HG02678 (cell line): ENCODE data around the gene ADCY5.

ENCODE experiments used
- ATAC-seq: cut with Tn5 transposase; IDR thresholded peaks from one replicate; pipeline ENCODE4 v1.9.1; 2021; ENCODE audit warnings: mild to moderate bottlenecking, moderate library complexity; ENCODE audit not compliant: unreplicated experiment

ADCY5 gene

DNA sequence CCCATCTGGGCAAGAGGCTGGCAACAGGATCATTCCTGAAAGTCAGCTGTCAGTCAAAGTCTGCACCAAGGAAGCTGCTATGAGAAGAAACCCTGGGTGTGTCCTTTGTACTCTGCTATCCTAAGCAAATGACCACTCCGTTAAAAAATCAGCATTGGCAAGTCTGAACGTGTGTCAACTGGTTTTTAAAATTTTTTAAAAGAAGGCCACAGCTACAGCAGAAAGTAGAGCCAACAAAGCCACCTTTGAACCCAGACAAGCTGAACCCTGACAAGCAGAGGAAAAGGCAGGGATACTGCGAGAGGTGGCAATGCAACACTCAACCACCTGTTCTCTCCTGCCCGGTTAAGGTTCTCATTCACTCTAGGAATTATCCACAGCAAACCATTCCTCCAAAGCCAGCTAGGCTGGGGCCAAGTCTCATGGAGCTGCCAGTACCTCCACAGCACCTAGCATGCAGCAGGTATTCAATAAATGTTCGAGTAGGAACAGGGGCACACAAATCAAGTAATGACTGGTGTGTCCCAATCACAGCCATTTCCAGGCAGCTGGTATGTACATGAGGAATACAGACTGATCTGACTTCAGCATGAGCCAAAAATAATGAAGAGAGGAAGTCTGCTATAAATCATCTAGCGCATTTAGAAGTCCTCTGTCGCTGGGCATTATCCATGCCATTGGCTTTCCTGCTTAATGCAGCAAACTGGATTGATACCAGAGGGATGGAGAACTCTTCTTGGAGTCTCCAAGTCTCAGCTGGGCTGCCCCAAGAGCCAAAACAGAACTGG, 76.0 kb downstream of the ADCY5 start:
- no peak for ATAC-seq

DNA sequence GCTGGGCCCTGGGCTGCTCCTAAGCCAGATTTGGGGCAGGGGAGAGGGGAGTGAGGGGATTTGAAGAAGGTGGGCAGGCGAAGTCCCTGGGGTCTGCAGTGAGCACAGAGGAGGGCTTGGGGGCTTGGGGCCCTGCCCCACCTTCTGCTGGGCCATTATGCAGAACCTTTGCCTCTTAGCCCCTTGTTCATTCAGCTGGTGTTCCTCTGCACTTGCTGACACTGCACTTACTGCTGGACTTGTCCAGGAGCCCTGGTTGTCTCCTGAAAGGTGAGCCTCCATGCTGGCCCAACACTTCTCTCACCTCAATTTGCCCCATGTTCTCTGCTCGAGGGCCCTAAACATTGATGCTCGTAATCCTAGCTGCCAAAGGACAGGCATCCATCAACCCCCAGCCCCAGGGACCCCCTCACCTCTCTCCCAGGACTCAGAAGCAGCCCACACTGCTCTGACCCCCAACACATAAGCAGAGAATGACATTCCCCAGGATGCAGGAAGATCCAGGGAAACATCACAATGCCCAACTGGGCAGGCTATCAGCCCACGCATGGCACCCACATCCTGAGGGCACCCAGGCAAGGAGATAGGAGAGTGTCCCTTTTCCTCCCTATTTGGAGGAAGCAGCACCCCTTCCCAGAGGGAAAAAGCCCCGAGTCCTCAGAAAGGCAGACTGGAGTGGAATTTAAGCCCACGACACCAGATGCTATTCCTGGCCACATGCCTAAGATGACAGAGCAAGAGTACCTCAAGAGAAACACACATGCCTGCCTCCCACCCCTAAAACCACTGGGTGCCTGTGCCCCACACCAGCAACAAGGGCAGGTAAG, 76.8 kb downstream of the ADCY5 start:
- ATAC-seq: no peak

DNA sequence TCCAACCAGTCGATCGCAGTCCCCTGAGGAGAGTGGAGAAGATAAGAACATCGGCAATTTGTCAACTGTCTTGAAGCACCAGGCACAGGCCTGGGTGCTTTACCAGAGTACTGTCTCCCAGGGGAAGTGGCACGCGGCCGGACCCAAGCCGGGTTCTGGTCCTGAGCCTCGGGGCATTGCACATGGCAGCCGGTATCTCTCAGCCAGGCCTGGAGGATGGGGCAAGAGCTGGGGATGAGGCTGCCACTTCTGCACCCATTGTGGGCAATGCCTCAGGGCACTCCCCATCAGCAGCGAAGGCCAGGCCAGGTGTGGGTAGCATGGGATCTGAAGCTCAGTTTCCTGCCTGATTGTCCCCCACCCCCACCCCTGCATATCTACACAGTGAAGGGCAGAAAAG, 77.5 kb downstream of the ADCY5 start:
- ATAC-seq: no peak

DNA sequence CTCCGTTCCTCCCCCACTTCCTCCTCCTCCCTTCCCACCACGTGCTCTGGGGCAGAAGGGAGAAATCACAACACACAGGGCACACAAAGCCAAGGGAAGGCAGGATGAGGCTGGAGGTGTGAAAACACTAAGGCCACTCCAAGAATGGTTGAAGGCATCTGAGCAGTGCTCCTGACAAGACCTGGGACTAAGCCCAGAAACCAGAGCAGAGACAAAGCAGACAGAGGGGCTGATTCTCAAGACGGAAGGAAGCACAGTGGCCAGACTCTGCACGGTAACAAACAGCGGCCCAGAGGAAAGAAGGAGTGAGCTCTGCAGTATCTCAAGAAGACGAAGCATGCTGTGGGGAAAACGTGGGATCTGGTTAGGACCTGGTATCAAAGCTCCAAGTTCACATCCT, 78.1 kb downstream of the ADCY5 start:
- ATAC-seq: no peak

DNA sequence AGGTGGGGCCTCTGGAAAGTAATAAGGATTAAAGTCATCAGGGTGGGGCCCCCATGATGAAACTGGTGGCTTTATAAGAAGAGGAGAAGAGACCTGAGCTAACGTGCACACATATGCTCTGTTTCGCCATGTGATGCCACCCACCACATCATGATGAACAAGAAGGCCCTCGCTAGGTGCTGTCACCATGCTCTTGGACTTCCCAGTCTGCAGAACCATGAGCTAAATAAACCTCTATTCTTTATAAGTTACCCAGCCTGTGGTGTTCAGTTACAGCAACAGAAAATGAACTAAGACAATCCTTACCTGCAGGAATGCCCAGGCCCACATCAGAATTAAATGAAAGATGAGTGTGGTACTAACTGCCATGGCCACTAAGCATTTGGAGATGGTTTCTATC, 79.8 kb downstream of the ADCY5 start:
- no peak for ATAC-seq

DNA sequence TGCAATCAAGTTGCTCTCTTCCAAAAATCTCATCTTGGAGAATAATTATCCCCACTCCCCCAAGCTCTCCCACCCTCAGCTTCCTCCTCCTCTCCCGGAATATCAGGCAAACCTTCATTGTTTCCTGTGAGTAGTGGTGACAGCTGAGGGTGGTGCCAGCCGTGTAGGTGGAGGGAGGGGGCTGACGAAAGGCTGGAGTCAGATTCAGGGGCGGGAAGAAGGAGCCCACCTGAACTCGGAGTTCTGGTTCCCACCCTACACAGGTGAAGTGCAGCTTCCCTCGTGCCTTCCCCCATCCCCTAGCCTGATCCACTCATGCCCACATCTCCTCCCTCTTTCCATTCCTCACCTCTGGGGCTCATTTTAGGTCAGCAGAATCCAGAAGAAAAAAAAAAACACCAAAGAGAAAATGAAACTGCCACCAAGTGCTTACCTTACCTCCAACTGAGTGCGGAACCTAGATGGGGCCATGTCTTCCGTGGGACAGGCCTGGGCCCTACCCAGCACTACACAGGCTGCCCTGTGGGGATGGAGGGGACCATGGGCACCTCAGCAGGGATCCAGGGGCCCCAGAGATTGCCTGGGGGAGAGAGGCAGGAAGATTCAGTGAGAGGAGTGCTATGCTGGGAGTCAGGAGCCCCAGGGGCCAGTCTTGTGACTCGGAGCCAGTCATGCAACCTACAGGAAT, 81.3 kb downstream of the ADCY5 start:
- no peak for ATAC-seq

DNA sequence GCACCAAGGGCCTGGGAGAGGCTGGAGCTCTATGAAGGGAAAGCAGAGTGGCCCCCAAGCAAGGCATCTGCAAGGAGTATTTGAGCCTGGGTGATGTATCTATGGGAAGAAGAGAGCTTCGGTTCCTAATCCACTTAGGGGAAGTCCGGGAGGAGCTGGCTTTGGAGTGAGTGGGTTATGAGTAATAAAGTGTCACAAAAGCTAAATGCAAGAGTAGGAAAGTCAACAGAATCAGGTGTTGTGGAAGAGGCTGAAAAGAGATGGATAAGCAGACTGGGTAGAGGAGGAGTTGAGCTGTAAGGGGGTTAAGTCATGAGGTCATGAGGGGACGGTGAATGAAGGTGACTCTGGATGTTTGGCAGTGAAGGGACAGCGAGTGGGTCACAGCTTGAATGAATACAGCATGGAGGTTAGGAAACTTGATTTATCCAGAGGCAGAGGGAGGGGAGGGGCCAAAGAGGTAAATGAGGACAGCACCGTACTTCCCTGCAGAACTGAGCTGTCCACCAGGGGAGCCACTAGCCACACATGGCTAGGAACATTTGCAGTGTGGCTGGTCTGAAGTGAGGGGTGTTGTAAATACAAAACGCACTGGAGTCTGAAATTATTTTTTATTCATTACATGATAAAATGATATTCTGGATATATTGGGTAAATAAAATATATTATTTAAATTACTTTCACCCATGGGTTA, 83.3 kb downstream of the ADCY5 start:
- no peak for ATAC-seq

DNA sequence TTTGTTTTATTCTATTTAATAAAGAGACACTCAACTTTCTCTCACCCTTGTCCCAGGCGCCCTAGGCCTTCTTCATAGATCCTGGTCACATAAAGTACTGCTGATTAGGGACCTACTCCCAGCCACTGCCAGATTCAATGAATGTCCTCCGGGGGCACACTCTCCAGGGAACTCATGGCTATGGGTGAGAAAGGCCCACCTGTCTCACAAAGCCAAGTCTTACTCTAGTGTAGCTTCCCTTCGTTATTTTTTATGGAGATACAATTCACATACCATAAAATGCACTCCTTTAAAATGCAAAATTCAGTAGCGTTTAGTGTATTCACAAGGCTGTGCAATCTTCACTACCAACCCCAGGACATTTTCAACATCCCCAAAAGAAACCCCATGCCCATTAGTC, 87.8 kb downstream of the ADCY5 start:
- no peak for ATAC-seq

DNA sequence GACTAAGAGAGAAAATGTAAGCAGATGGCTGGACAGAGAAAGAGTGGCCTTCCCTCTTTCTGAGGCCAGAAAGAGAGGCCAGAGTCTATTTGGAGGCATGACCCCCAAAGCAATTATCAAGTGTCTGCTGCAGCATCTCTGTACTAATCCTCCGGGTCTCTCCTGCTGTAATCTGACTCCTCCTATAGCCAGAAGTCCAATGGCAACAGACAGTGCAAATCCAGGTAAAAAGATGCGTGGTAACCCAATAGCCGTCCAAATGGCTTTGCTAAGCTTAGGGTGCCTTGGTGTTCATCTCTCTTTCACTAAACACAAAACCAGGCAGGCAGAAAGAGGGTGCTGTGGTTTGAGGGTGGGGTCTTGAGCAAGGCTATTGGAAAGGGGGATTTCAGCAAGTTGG, 91.6 kb downstream of the ADCY5 start:
- no peak for ATAC-seq

DNA sequence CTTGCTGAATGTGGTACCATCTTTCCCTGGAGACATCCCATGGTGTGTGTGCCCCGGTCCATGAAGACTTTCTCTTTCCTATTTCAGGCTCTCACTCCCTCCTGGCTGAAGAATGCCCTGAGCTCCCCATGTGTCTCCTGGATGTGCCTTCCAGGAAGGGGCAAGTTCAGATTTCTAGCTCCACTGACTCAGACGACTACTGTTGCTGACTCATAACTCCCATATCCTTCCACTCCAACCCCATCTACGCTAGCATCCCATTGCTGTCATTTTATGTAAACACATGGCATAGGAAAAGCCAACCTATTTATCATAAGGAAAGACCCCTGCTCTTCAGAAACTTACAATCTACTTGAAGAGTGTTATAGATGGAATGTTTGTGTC, 95.0 kb downstream of the ADCY5 start:
- no peak for ATAC-seq

DNA sequence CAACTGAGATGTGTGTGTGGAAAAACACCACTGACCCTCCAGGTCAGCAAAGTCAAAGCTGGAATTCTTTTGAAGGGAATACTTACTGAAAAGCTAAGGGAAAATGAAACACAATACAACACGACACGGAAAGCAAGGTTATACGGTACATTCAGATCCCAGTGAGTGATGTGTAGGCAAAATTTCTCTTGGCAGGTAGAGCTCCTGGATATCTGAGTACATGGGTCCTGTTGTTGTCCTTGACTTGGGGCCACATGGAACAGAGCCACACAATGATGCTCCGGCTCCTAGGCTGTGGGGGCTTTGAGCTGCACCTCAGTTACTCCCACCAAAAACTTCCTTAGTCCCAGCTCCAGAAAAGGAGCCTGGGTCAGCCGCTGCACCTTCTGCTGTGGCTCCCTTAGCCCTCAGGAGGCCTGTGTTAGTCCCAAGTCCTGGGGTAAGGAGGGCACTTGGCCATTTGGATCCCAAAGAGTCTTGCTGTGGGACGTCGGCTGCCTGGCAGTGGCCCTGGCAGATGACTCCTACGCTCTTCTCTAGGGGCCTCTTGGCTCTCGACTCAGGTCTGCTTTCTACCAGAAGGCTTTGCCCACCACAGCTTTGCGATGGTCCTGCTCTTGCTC, 95.6 kb downstream of the ADCY5 start:
- no peak for ATAC-seq

DNA sequence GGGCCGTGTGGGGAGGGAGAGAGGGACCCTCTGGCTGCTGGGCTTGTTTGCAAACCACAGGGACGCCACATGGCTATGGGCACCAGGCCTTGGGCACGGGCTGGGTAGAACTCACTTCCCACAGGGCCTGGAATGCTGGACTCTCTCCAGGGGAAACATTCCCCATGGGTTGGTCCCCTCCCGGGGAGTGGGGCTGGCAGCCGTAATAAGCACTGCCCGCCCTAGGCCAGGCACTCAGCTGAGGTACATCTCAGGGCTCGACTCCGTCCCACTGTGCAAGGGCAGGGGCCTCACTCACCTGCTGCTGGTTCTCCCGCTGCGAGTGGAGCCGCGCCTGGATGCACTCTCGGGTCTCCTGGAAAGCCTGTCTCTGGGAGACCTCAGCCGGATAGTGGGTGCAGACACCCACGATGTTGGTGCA, 96.7 kb downstream of the ADCY5 start:
- no peak for ATAC-seq

DNA sequence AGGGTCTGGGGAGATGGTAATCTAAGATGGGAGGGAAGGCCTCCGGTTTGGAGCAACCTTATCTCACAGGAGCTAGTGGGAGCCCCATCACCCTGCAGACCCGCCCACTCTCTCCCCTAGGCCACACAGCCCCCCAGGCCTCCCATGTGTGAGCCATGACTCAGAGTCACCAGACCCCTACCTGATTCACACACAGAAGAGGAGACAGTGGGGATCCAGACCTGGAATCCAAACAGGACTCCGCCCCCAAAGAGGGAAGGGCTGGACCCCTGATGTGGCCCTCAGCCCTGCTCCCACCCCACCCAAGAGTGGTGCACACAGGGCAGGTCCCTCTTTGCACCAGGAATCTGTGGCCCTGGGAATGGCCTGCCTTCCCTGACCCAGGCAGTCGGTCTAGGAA, 97.4 kb downstream of the ADCY5 start:
- ATAC-seq: no peak

DNA sequence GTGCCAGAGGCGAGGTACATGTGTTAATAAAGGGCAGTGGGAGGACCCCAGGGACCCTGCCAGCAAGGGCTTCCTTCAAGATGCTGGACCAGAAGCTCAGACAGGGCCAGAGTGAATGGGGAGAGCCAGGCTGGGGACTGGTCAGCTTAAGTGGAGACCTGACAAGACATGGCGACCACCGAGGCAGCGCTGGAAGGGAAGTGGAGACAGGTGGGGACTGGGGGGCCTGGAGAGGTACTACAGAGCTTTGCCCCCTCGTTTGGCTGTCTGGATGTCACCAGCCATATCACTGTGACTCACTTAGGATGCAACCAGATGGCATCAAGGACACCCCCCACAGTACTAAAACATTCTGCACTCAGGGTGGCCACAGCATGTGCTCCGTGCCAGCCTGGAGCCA, 97.9 kb downstream of the ADCY5 start:
- no peak for ATAC-seq

DNA sequence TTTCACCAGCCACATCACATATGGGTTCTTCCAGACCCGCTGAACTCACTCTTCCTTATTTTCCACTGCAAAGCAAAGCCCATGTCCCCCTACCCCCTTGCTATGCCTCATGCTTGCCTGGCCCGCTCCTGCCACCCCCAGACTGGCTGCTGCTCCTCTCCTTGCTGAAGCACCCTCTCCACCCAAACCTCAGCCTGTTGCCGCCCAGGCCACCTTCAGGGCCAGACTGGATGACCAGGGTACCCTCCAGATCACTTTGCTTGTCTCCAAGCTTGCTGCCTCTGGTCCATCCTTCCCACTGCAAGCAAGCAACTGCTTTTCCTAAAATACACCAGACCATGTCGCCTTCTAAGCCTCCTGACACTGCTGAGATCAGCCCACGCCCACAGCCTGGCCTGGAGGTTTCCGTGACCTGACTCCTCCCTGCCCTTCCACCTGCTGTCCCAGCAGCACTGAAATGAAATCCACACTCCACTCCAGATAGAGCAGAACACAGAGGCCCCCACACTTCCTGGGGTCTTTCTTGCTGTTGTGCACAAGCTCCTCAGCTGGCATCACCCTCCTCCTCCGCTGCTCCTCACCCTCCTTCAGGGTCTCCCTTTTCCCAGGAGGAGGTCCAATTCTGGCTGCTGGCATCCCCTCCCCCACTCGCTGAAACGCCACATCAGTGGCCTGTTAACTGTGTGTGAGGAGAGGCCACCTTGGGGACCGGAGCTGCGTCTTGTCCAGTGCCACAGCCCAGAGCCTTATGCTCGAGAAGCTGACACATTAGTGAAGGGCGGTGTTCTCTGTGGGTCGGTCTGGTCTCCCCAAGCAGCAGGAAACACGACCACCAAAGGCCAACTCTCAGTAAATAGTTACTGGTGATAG, 99.1 kb downstream of the ADCY5 start:
- no peak for ATAC-seq

DNA sequence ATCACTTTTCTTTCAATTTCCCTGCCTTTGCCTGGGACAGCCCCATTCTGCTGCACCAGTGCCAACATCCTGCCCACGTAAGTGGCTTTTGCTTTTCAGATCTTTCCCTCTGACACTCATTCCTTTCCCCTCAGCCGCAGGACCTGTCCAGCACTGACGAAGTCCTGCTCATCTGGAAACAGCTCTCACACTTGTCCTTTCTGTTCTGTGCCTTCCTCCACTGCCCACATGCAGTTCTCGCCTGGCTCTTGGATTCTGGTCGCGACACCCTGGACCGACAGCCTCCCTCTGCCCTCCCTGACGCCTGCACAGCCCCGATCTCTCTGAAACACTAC, 99.7 kb downstream of the ADCY5 start:
- no peak for ATAC-seq

DNA sequence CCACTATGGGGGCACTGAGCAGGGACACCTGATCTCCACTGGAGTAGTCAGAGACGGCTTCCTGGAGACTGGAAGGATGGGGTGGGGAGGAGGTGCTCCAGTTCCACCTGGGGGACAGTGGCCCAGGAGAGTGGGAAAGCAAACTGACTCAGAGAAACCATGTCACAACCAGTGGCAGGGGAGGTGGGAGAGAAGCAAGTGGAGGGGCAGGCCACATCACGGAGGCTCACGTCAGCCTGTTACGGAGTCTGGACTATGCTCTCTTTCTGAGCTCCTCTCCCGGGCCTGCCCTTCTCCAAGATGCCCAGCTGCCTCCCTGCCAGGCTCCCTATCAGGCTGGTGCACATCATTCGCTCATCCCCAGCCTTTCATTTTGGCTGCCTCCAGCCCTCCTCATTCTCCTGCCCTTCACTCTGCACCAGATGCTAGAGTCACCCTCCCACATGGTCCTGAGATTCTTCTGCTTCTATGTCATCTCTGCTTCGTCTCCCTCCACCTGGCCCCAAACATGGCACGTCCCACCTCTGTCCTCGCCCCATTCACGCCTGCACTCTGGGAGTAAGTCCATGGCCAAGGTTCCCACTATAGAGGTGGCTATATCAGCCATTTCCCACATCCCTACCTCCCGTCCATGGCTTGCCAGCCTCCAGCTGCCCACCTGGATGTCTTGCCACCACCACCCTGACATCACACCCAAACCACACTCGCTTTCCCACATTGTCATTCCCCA, 100.3 kb downstream of the ADCY5 start:
- no peak for ATAC-seq

DNA sequence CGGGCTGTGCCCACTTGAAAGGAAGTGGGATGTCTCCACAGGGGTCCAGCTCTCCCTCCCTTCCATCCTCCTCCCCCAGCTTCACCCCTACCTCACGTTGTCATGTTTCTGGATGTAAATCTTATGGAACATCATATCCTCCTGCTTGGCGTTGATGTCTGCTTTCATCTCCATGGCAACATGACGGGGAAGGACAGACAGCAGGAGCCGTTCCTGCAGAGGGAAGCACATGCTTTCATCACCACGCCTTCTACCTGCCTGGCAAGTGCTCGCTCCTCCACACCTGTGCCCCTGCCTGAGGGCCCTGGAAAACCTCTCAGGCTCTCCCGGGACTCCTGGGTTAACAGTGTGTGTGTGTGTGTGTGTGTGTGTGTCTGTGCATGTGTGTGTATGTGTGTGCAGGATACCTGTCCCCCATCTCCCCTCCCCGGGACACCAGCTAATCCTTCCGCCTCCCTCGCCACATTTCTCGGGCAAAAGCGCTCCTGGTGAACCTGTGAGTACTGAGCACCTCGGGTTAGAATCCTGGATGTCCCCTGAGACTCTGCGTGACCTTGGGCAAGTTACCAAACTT, 101.1 kb downstream of the ADCY5 start:
- no peak for ATAC-seq

DNA sequence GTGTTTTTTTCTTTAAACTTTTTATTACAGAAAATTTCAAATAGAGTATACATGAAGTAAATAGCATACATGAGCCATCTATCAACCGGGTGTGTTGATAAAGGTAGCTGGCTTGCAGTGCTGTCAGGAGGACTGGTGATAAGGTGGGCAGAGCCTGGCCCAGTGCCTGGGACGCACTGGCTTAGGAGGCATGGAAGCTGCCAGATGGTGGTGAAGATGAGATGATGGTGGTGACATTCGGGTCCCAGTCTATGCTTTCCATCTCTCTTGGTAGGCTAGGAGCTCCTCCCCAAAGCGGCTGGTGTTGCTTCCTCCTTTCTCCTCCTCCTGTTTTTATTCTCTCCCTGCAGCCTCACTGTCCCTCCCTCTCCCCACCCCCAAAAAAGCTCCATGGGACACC, 101.7 kb downstream of the ADCY5 start:
- ATAC-seq: no peak
